Astrocyte of the spinal cord (primary cell): ENCODE data around the gene CACNB2.
A peak's percentile ranks its signal among the peaks of the same experiment; 100 is the strongest.

ENCODE experiments used
- DNase-seq: peaks from one replicate; pipeline ENCODE4 v3.0.0; 2011; ENCODE audit warnings: low read depth, low spot score
- H3K4me3 ChIP-seq: 2 replicates; pipeline ENCODE4 v1.5.1; 2011; ENCODE audit warnings: low read depth, mild to moderate bottlenecking, low read length, moderate library complexity
- CTCF ChIP-seq: IDR thresholded peaks from 2 replicates; pipeline ENCODE4 v1.5.1; 2012; ENCODE audit warnings: low read depth, mild to moderate bottlenecking, low read length, inconsistent platforms
- in situ Hi-C: cut with HindIII; loops from 2 replicates; pipeline ENCODE4 v1.10.0; 2017; ENCODE audit warnings: low sequenced_read_pairs

CACNB2 gene

GRCh38 chr10:18498998-18499397 lies 358.8 kb downstream of the CACNB2 start:
- TF ChIP-seq CTCF: no peak
- H3K4me3 ChIP-seq: no peak overlapping the region
- DNase-seq: peak; percentile 8
- in situ Hi-C loops: no loop called here

DNA sequence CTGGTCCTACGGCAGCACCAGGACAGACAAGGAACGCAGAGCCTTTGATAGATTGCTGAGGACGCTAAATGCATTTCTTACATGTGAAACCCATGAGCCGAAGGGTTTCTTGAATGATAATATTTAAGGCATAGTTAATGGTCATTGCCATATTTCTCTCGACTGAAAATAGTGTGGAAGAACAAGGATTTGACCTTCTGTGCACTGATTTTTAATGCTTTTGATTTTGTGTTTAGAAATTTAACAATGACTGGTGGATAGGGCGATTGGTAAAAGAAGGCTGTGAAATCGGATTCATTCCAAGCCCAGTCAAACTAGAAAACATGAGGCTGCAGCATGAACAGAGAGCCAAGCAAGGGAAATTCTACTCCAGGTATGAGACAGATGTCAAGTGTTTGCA lies 360.4 kb downstream of the CACNB2 start:
- DNase-seq: no peak
- in situ Hi-C loops: no loop called here
- H3K4me3 ChIP-seq: no peak overlapping the region
- TF ChIP-seq CTCF: no peak

- no peak for TF ChIP-seq CTCF
- peak; percentile 31 for DNase-seq
- H3K4me3 ChIP-seq: no peak overlapping the region
- in situ Hi-C loops: no loop called here
Observed at GRCh38 chr10:18501198-18501597, 361.0 kb downstream of the CACNB2 start.

DNA sequence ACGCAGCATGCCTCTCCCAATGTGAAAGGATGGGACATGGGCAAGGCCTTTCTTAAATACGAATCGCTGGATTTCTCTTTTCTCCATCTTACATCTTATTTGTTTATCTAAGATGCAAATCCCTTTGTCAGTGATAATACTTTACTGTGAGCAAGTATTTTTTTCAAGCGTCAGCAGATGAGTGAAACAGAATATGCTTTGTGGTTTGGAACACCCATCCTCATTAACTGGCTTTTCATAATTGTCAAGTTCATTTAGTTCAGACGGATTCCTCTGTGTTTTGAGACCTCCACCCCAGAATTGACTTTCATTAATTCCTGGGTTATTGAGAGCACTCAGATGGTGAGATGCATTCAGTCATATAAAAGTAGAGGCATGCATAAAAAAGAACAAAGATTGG lies 361.4 kb downstream of the CACNB2 start:
- DNase-seq: no peak
- no peak overlapping the region for H3K4me3 ChIP-seq
- no peak for TF ChIP-seq CTCF
- in situ Hi-C loops: no loop called here

DNA sequence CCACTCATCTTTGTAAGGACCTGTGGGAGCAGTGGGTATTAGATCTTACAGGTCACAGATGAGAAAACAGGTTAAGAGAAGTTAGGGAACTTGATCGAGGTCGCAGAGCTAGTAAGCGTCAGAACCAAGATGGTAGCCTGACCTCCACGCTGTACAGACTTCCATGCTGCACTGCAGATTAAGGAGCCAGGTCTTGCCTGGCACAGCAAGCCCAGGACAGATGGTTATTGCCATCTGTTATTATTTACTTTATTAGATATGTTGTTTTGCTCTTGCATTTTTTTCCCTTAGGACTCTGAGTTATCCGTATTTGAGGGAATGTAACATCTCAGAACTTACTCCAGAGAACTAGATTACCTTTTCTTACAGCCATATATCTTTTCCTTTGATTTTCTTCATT lies 363.9 kb downstream of the CACNB2 start:
- H3K4me3 ChIP-seq: no peak overlapping the region
- in situ Hi-C loops: no loop called here
- DNase-seq: no peak
- TF ChIP-seq CTCF: no peak

DNA sequence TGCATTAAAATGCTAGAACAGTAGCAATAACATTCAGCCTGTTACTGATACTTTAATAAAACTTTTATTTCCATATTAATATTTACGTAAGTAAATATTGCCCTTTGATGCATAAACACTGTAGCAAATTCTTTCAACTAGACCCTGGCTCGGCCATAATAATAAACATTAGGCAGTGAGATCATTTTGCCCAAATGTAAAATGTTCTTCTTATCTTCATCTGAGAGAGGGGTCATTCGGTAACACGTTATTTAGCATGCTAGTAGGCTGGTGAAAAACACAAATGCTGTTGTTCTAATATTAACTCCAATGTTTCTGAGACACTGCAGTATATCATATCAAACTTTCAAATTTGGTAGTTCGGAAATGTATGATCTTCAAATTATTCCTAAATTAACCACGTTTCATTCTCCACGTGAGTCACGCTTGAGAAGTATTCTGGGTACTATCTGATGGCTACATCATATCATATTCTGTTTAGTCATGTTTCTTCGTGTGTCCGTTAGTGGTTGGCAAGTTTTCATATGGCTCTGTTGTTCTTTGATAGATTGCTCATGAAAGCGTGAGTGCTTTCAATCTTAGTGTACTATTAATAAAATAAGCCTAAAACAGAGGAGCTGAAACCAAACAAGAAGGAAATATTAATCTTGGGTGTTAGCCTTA lies 365.4 kb downstream of the CACNB2 start:
- no peak for DNase-seq
- H3K4me3 ChIP-seq: no peak overlapping the region
- in situ Hi-C loops: no loop called here
- TF ChIP-seq CTCF: no peak
